HT-29 (cell line): ENCODE results near the gene URGCP. TPM values are rescaled to one million over a fixed set of nuclear protein-coding genes. Genes with fewer than 3 reads are reported as not detected.
"Not testable (repeated sequence)": the region's sequence is repeated elsewhere in the genome, so short reads cannot be mapped to it uniquely, and the experiment has no call there.

ENCODE experiments used
- DNase-seq: peaks from one replicate; pipeline ENCODE4 v3.0.0-alpha.2; 2015; ENCODE audit warnings: low spot score
- total RNA-seq: library from RNA; depleted of rRNA; stranded (reverse); fragments of >200 nt; shearing (Covaris generic); gene quantifications from 2 replicates; pipeline ENCODE4 v1.2.3, GENCODE V29; 2014

The URGCP gene
- total RNA-seq, 1 experiment from 2014 or later, result 32.9 TPM

GRCh38 chr7:43915907-43916306 is 9.5 kb upstream of the URGCP start:
- no peak for DNase-seq

DNA sequence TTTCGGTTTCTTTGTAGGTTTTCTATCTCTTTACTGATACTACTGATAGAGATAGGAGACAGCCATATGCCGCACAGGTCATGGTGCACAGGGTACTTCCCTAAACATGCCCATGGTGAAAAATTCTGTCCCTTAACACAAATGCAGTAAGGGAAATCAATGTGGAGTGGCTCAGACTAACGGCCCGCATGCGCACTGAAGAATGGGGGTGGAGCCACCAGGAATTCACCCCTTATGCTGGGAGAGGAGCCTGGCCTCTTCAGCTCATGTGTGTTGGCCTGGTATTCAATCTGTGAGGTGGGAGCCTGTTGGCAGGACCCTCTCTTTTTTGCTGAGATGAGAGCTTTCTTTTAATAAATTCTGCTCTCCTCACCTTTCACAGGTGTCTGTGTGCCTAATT is 8.4 kb upstream of the URGCP start:
- DNase-seq, result no peak

- peak; percentile 41 for DNase-seq
These were observed 453 bp downstream of the URGCP start for GRCh38 chr7:43905956-43906330.

- peak; percentile 73 for DNase-seq
These were observed 1.0 kb downstream of the URGCP start for GRCh38 chr7:43905209-43905946.

GRCh38 chr7:43904533-43905208 is 1.7 kb downstream of the URGCP start:
- DNase-seq, result peak; percentile 5

DNA sequence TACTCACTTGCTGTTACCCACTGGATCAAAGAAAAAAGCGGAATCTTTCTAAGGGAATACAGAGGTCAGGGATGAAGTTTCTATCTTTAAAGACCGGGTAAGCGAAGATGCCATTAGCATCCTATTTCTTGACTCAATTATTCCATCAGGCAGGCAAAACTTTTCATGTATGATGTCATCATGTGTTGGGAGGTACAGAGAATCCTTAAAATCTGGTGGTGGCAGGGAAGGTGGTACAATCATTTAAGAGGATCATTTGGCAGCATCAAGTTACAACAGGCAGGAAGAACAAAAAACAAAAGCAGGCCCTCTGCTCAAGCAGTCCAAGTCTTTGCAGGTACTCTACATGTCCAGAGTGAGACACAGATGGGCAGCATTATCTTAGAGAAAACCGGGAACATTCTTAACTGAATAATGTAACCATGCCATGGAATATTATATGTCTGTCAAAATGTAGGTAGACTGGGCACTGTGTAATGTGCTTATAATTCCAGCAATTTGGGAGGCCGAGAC is 3.8 kb downstream of the URGCP start:
- no peak for DNase-seq

DNA sequence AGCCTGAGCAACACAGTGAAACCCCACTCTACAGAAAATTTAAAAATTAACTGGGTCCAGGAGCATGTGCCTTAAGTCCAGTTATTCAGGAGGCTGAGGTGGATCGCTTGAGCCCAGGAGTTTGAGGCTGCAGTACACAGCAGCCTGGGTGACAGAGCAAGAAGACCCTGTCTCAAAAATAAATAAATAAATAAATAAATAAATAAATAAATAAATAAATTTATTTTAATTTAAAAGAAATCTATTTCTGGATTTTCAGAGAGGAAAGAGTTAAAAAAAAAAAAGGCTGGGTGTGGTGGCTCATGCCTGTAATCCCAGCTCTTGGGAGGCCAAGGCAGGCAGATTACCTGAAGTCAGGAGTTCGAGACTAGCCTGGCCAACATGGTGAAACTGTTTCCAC is 7.8 kb downstream of the URGCP start:
- not testable (repeated sequence) for DNase-seq

DNA sequence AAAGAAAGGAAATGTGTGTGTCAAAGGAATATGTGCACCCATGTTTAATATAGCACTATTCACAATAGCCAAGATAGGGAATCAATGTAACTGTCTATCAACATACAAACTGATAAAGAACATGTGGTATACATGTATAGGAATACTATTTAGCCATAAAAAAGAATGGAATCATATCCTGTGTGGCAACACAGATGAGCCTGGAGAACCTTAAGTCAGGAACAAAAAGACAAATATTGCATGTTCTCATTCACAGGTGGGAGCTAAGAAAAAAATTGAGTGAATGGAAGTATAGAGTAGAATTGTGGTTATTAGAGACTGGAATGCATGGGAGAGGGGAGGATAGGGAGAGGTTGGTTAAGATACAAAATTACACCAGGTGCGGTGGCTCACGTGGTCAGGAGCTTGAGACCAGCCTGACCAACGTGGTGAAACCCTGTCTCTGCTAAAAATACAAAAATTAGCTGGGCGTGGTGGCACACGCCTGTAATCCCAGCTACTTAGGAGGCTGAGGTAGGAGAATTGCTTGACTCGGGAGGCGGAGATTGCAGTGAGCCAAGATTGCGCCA is 10.5 kb downstream of the URGCP start:
- DNase-seq, result no peak

GRCh38 chr7:43891069-43891955 is 15.1 kb downstream of the URGCP start:
- DNase-seq, result no peak

DNA sequence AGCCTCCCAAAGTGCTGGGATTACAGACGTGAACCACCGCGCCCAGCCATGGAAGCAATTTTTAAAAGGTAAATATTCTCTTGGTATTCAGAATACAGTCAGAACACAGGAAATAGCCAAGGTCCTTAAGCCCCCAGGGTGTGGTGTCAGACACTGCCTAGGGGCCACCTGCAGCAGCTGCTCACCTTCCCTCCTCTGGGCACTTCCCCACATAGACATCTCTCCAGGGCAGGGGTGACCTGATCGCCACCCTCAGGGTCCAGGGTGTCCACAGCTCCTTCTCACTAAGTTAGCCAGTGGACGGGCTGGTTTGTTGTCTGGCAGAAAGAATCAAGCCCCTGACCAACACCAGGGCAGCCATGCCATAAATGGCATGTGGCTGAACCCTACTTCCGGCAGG is 15.9 kb downstream of the URGCP start:
- no peak for DNase-seq

DNA sequence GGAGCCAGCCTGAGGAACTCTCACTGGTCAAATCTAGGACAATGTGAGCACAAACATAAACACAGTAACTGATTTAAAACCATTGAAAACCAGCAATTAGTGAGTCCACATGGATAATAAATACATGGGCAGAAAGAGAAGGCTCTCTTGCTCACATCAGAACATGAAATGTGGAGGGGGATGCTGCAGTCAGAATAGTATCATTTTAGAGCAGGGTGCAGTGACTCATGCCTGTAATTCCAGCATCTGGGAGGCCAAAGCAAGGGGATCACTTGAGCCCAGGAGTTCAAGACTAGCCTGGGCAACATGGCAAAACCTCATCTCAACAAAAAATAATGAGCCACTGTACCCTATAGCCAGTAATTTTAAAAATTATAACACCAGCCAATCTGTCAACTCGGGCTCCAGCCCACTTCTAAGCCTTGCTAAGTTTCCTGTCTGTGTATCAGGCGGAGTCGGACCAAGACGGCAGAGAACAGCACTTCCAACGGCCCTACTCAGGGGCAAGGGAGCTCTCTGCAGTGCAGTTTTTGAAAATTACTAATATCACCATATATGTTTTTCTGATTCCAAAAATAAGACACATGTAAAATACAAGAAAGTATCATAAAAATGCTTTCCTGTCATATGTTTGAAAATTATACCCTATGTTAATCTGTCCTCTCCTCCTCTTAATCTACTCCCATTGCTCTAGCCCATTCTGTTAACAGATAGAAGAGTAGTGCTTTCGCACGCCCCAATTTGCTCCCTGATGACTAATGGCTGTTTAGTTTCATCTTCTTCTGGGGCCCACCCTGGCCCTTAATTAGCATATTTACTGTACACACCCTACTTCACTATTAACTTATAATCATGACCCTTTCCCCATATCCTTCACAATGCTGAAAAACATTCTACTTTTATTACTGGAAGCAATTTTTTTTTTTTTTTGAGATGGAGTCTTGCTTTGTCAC is 17.1 kb downstream of the URGCP start:
- no peak for DNase-seq

GRCh38 chr7:43884617-43885016 is 21.8 kb downstream of the URGCP start:
- DNase-seq, result no peak

- no peak for DNase-seq
These were observed 22.2 kb downstream of the URGCP start for GRCh38 chr7:43884209-43884608.

GRCh38 chr7:43880596-43880995 is 25.8 kb downstream of the URGCP start:
- DNase-seq, result no peak

DNA sequence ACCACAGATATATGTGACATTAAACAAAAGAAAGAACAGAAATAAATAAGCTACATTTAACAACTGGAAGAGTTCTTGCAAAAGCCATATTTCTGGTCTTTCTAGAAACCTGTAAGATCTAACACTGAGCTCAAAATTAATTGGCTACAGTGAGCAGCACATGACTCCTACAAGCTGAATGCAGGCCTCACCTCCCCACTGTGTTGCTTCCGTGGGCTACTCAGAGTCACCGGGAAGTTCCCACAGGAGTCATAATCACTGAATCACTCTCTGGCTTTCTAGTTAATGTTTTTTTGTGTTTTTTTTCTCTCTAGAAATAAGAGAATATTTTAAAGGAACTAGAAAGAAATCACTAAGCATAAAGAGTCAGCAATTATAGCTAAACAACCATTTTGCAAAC is 26.9 kb downstream of the URGCP start:
- no peak for DNase-seq

- DNase-seq, result no peak
These were observed 27.5 kb downstream of the URGCP start for GRCh38 chr7:43878867-43879266.

GRCh38 chr7:43877968-43878864 is 28.2 kb downstream of the URGCP start:
- no peak for DNase-seq

GRCh38 chr7:43876976-43877745 is 29.2 kb downstream of the URGCP start:
- DNase-seq, result no peak

DNA sequence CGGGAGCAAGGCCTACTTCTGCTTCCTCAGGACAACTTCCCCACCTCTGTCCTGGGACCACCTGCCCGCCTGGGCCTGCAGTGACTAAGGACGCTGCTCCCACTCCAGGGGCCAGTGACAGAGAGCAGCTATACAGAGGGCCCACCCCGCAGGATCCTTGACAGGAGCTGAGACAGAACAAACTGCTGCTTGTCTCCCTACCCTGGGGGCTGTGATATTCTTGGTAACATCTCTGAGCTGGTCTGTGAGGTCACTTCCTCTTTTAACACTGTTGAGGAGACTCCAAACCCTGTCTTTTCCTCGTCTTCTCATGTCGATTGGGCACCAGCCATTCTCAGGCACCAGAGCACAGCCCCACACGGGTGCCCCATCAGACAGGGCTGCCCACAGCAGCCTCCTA is 30.2 kb downstream of the URGCP start:
- no peak for DNase-seq
